ENCODE results near the gene ADAM8. TPM values are rescaled to one million over a fixed set of nuclear protein-coding genes. Genes with fewer than 3 reads are reported as not detected.

The ADAM8 gene
- polyA plus RNA-seq, 1 donor from 2014 or later: 6.4 TPM

GRCh38 chr10:133216776-133217175 is 59.9 kb downstream of the ADAM8 start:
- H3F3A ChIP-seq (ENCODE audit: insufficient read depth, low read length, poor library complexity, severe bottlenecking): no peaks in the 10 kb centered on the region
- no peaks in the 10 kb centered on the region for H3K27me3 ChIP-seq (ENCODE audit: insufficient read depth, low read depth, low read length)
- no peaks in the 10 kb centered on the region for H4K20me1 ChIP-seq (ENCODE audit: insufficient read depth)
- TF ChIP-seq REST (IDR thresholded peaks at IDR 0.05; ENCODE audit: borderline replicate concordance) (no peak), POLR2AphosphoS5 (IDR thresholded peaks at IDR 0.05) (no peak), TAF1 (IDR thresholded peaks at IDR 0.05; ENCODE audit: low read depth) (no peak), SMC3 (conservative IDR thresholded peaks at IDR 0.05; ENCODE audit: poor library complexity) (no peak), CTCF (IDR thresholded peaks at IDR 0.05; ENCODE audit: poor library complexity, severe bottlenecking) (no peak), EP300 (conservative IDR thresholded peaks at IDR 0.05; ENCODE audit: poor library complexity, severe bottlenecking) (no peak), RAD21 (conservative IDR thresholded peaks at IDR 0.05) (no peak), MXI1 (conservative IDR thresholded peaks at IDR 0.05; ENCODE audit: poor library complexity, severe bottlenecking) (no peak), EZH2 (IDR thresholded peaks at IDR 0.05; ENCODE audit: borderline replicate concordance, insufficient read depth, low read length, poor library complexity, severe bottlenecking) (no peak)
- no peak overlapping the region for H2AFZ ChIP-seq (ENCODE audit: low read depth, low read length)
- no peaks in the 10 kb centered on the region for H3K9me3 ChIP-seq (ENCODE audit: low read length)
- no peak overlapping the region for H3K4me2 ChIP-seq (ENCODE audit: low read length)
- H3K9me2 ChIP-seq (ENCODE audit: insufficient read depth, low read length): no peaks in the 10 kb centered on the region
- no peaks in the 10 kb centered on the region for H3K36me3 ChIP-seq (ENCODE audit: insufficient read depth, low read length)
- H3K27ac ChIP-seq (ENCODE audit: low read length): no peak overlapping the region
- no peaks in the 10 kb centered on the region for H3K79me2 ChIP-seq (replicated peaks; ENCODE audit: insufficient read depth, low read length)
- no peak overlapping the region for H3K4me3 ChIP-seq (ENCODE audit: low read length)
- H3K9ac ChIP-seq (ENCODE audit: low read length): no peak overlapping the region

DNA sequence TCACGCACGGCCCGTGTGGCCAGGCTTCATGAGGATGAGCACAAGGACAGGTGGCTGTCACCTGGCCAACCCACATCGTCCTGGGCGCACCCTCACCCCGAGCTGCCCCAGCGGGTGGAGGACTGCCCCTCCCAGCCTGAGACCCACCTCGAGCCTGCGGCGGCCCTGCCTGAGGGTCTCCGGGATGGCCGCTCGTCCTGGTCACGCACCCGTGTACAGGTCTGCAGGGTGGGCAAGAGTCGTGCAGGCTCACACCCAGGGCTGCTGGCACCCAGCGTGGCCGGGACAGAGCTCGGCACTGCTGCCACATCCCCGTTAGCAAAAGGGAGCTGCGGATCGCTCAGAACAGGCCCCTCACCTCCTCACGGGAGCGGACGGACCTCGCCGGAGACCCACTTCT is 61.1 kb downstream of the ADAM8 start:
- no peaks in the 10 kb centered on the region for H3K9me3 ChIP-seq (ENCODE audit: low read length)
- no peaks in the 10 kb centered on the region for H3K36me3 ChIP-seq (ENCODE audit: insufficient read depth, low read length)
- H3K4me2 ChIP-seq (ENCODE audit: low read length): no peak overlapping the region
- no peaks in the 10 kb centered on the region for H3F3A ChIP-seq (ENCODE audit: insufficient read depth, low read length, poor library complexity, severe bottlenecking)
- no peaks in the 10 kb centered on the region for H3K27me3 ChIP-seq (ENCODE audit: insufficient read depth, low read depth, low read length)
- H3K27ac ChIP-seq (ENCODE audit: low read length): no peak overlapping the region
- H3K4me3 ChIP-seq (ENCODE audit: low read length): no peak overlapping the region
- TF ChIP-seq TAF1 (IDR thresholded peaks at IDR 0.05; ENCODE audit: low read depth) (no peak), POLR2AphosphoS5 (IDR thresholded peaks at IDR 0.05) (no peak), REST (IDR thresholded peaks at IDR 0.05; ENCODE audit: borderline replicate concordance) (no peak), MXI1 (conservative IDR thresholded peaks at IDR 0.05; ENCODE audit: poor library complexity, severe bottlenecking) (no peak), EP300 (conservative IDR thresholded peaks at IDR 0.05; ENCODE audit: poor library complexity, severe bottlenecking) (no peak), EZH2 (IDR thresholded peaks at IDR 0.05; ENCODE audit: borderline replicate concordance, insufficient read depth, low read length, poor library complexity, severe bottlenecking) (no peak)
- H3K9ac ChIP-seq (ENCODE audit: low read length): no peak overlapping the region
- no peaks in the 10 kb centered on the region for H3K79me2 ChIP-seq (replicated peaks; ENCODE audit: insufficient read depth, low read length)
- no peaks in the 10 kb centered on the region for H4K20me1 ChIP-seq (ENCODE audit: insufficient read depth)
- no peak overlapping the region for H2AFZ ChIP-seq (ENCODE audit: low read depth, low read length)
- no peaks in the 10 kb centered on the region for H3K9me2 ChIP-seq (ENCODE audit: insufficient read depth, low read length)
